GM12878 (cell line): ENCODE results near the gene JADE1. TPM values are rescaled to one million over a fixed set of nuclear protein-coding genes. Genes with fewer than 3 reads are reported as not detected.
A peak's percentile ranks its signal among the peaks of the same experiment; 100 is the strongest.

ENCODE experiments used
- CHD2 ChIP-seq: IDR thresholded peaks from 2 replicates; pipeline ENCODE4 v1.6.1; 2011; ENCODE audit warnings: low read depth, low read length, improper control_type of control experiment, borderline replicate concordance
- CTCF ChIP-seq, 3 experiments: IDR thresholded peaks in 2 of 3; conservative IDR thresholded peaks in 1 of 3; 2 replicates each; pipeline ENCODE4 v1.5.1; 2011; ENCODE audit warnings: low read depth in 3 of 3, low read length in 3 of 3, mild to moderate bottlenecking in 3 of 3, control low read depth in 2 of 3, moderate library complexity in 2 of 3, inconsistent platforms in 1 of 3, mixed read lengths in 1 of 3; ENCODE audit not compliant: control insufficient read depth in 2 of 3, insufficient read depth in 1 of 3; ENCODE audit errors: extremely low read depth in 1 of 3
- E2F4 ChIP-seq: IDR thresholded peaks from 2 replicates; pipeline ENCODE4 v1.6.1; 2012; ENCODE audit warnings: low read depth, low read length, improper control_type of control experiment
- EGR1 ChIP-seq, 2 experiments: IDR thresholded peaks; 1 replicate in 1 of 2; 2 replicates in 1 of 2; pipeline ENCODE4 v1.6.1; 2011 to 2012; ENCODE audit warnings: low read depth in 2 of 2, low read length in 2 of 2, borderline replicate concordance in 1 of 2, mild to moderate bottlenecking in 1 of 2, moderate library complexity in 1 of 2
- GATAD2B ChIP-seq: fragments of 450-650 bp; conservative IDR thresholded peaks from 2 replicates; pipeline ENCODE4 v1.6.1; 2017; ENCODE audit warnings: low read depth, mild to moderate bottlenecking, moderate library complexity
- HDAC6 ChIP-seq: fragments of 200-600 bp; sonication (generic); IDR thresholded peaks from one replicate; pipeline ENCODE4 v1.8.0; 2017; ENCODE audit warnings: antibody characterized with exemption; ENCODE audit not compliant: unreplicated experiment
- IRF3 ChIP-seq: fragments of 450-650 bp; IDR thresholded peaks from 2 replicates; pipeline ENCODE4 v1.6.1; 2014; ENCODE audit warnings: mild to moderate bottlenecking
- MAX ChIP-seq: IDR thresholded peaks from 2 replicates; pipeline ENCODE4 v1.6.1; 2012; ENCODE audit warnings: low read depth, low read length, improper control_type of control experiment
- NR2C1 ChIP-seq: fragments of 450-650 bp; IDR thresholded peaks from 2 replicates; pipeline ENCODE4 v1.6.1; 2017; ENCODE audit warnings: antibody characterized with exemption, mild to moderate bottlenecking, moderate library complexity
- POU2F2 ChIP-seq: IDR thresholded peaks from 3 replicates; pipeline ENCODE4 v1.6.1; 2011; ENCODE audit warnings: low read depth, mild to moderate bottlenecking, low read length, borderline replicate concordance
- PRDM15 ChIP-seq: fragments of 450-650 bp; formaldehyde crosslinking; IDR thresholded peaks from 2 replicates; pipeline ENCODE4 v1.4.0; 2020; ENCODE audit warnings: mild to moderate bottlenecking, moderate library complexity
- RAD51 ChIP-seq: fragments of 450-650 bp; IDR thresholded peaks from 2 replicates; pipeline ENCODE4 v1.6.1; 2016; ENCODE audit warnings: moderate library complexity, mild to moderate bottlenecking, inconsistent platforms
- RFX5 ChIP-seq: IDR thresholded peaks from 2 replicates; pipeline ENCODE4 v1.6.1; 2011; ENCODE audit warnings: low read depth, low read length, improper control_type of control experiment
- SMARCA5 ChIP-seq: fragments of 450-650 bp; IDR thresholded peaks from 2 replicates; pipeline ENCODE4 v1.6.1; 2017; ENCODE audit warnings: mild to moderate bottlenecking
- TCF3 ChIP-seq: IDR thresholded peaks from 2 replicates; pipeline ENCODE4 v1.6.1; 2012; ENCODE audit warnings: low read depth, mild to moderate bottlenecking, low read length, borderline replicate concordance; ENCODE audit not compliant: insufficient read depth
- ZBTB33 ChIP-seq: fragments of 450-650 bp; IDR thresholded peaks from 2 replicates; pipeline ENCODE4 v1.6.1; 2017; ENCODE audit warnings: mild to moderate bottlenecking
- ZNF217 ChIP-seq: fragments of 450-650 bp; IDR thresholded peaks from 2 replicates; pipeline ENCODE4 v1.6.1; 2017; ENCODE audit warnings: antibody characterized with exemption, mild to moderate bottlenecking
- ZSCAN29 ChIP-seq: fragments of 450-650 bp; IDR thresholded peaks from 2 replicates; pipeline ENCODE4 v1.6.1; 2017; ENCODE audit warnings: mild to moderate bottlenecking, moderate library complexity
- polyA plus RNA-seq, 11 experiments: library from polyadenylated mRNA; depleted of rRNA in 4 of 11; unstranded in 6 of 11; stranded (reverse) in 5 of 11; fragments of >200 nt; fragmentation: Nextera tagmentation in 4 of 11; fragmentation: Illumina TruSeq in 1 of 11; extraction: Ambion mirVana in 4 of 11; extraction: Trizol in 1 of 11; gene quantifications; 1 replicate in 1 of 11; 2 replicates in 10 of 11; pipeline versions ENCODE4 v1.2.1 to v1.2.3, GENCODE V29; 2011 to 2016; ENCODE audit warnings: inconsistent platforms in 2 of 11, missing spikeins in 2 of 11, low read depth in 1 of 11
- total RNA-seq, 4 experiments: library from RNA; depleted of rRNA in 3 of 4; stranded (reverse); fragments of >200 nt in 3 of 4; fragmentation: Illumina TruSeq in 1 of 4; extraction: Trizol in 1 of 4; gene quantifications; 2 replicates each; pipeline versions ENCODE4 v1.2.1 to v1.2.3, GENCODE V29; 2013 to 2021

The JADE1 gene
- total and polyA plus RNA-seq, 10 of the 15 experiments (the other 5 are each of a cell fraction or from before 2014, with no cell fraction given) = 5.9 to 27.2 (median 15.8) TPM

- TF ChIP-seq PRDM15 = no peak
- peak; percentile 22; the same call in 1 of the 2 replicates for TF ChIP-seq NR2C1
- 0 out of 2 replicates have a peak, but pooled peaks have one; percentile 37 for TF ChIP-seq ZSCAN29
- TF ChIP-seq SMARCA5 = peak; percentile 61
- 0 out of 2 replicates have a peak, but pooled peaks have one; percentile 45 for TF ChIP-seq ZNF217
- peak; percentile 88 for TF ChIP-seq GATAD2B
- no peak for TF ChIP-seq RFX5
- peak; percentile 12; the same call in 1 of the 3 replicates for TF ChIP-seq POU2F2
- TF ChIP-seq IRF3 = no peak
- no peak for TF ChIP-seq CTCF (IDR thresholded peaks at IDR 0.05 in 2 of 3, conservative IDR thresholded peaks at IDR 0.05 in 1 of 3; ENCODE audit: control insufficient read depth in 2 of 3, extremely low read depth in 1 of 3, insufficient read depth in 1 of 3, low read depth in 3 of 3, low read length in 3 of 3)
- TF ChIP-seq MAX = 0 out of 2 replicates have a peak, but pooled peaks have one; percentile 24
- peak; percentile 63; the same call in 1 of the 2 replicates for TF ChIP-seq TCF3
- no peak for TF ChIP-seq RAD51
- TF ChIP-seq HDAC6 = no peak
- TF ChIP-seq ZBTB33 = no peak
- TF ChIP-seq EGR1 (IDR thresholded peaks at IDR 0.05; ENCODE audit: borderline replicate concordance in 1 of 2, low read depth in 2 of 2, low read length in 2 of 2) = peak in 1 of 2 experiments; percentile 79; a peak in 1 of 3 replicates
- peak; percentile 80 for TF ChIP-seq E2F4
- TF ChIP-seq CHD2 = peak; percentile 67
Observed at GRCh38 chr4:128811571-128812441, 2.3 kb downstream of the JADE1 start (continued).
